ENCODE data around the gene HOMER1. TPM values are rescaled to one million over a fixed set of nuclear protein-coding genes. Genes with fewer than 3 reads are reported as not detected.

Gene HOMER1
- total RNA-seq, 2 donors from 2014 or later, result 2.0 to 8.5 TPM

- H3K9me3 Mint-ChIP-seq, result no peaks in the 10 kb centered on the region
- ATAC-seq, result no peak
- H3K27ac Mint-ChIP-seq, result no peak overlapping the region
- H3K36me3 Mint-ChIP-seq, result no peaks in the 10 kb centered on the region
- no peak for DNase-seq (ENCODE audit: low spot score in 2 of 2)
These were observed 38.8 kb downstream of the HOMER1 start for GRCh38 chr5:79475152-79475466.

- DNase-seq (ENCODE audit: low spot score in 2 of 2), result no peak
These were observed 39.4 kb downstream of the HOMER1 start for GRCh38 chr5:79474367-79475151.

GRCh38 chr5:79471556-79471955 is 42.4 kb downstream of the HOMER1 start:
- Mint-ChIP-seq H3K36me3 (no peaks in the 10 kb centered on the region), H3K27ac (peak overlapping the region in 1 of 2 donors; percentile 5), H3K9me3 (no peaks in the 10 kb centered on the region)
- ATAC-seq, result no peak
- DNase-seq (ENCODE audit: low spot score in 2 of 2), result no peak

More at GRCh38 chr5:79474367-79475151, 39.4 kb downstream of the HOMER1 start:
- Mint-ChIP-seq H3K27ac (no peak overlapping the region), H3K36me3 (no peaks in the 10 kb centered on the region), H3K9me3 (no peaks in the 10 kb centered on the region)
- ATAC-seq, result no peak

- peak in 1 of 2 donors; percentile 26 for ATAC-seq
- no peaks in the 10 kb centered on the region for H3K36me3 Mint-ChIP-seq
- DNase-seq (ENCODE audit: low spot score in 2 of 2), result no peak
These were observed 49.1 kb downstream of the HOMER1 start for GRCh38 chr5:79464695-79465332.

GRCh38 chr5:79464278-79464677 is 49.7 kb downstream of the HOMER1 start:
- ATAC-seq (no peak), DNase-seq (ENCODE audit: low spot score in 2 of 2) (no peak)
- no peak overlapping the region for H3K27ac Mint-ChIP-seq
- no peaks in the 10 kb centered on the region for H3K9me3 Mint-ChIP-seq
- H3K36me3 Mint-ChIP-seq, result no peaks in the 10 kb centered on the region

More at GRCh38 chr5:79464695-79465332, 49.1 kb downstream of the HOMER1 start:
- no peaks in the 10 kb centered on the region for H3K9me3 Mint-ChIP-seq
- H3K27ac Mint-ChIP-seq, result no peak overlapping the region

- H3K36me3 Mint-ChIP-seq, result peaks cover 0 to 6% of the 10 kb centered on the region in 2 donors
- H3K9me3 Mint-ChIP-seq, result no peaks in the 10 kb centered on the region
- DNase-seq (ENCODE audit: low spot score in 2 of 2) (no peak), ATAC-seq (no peak)
- no peak overlapping the region for H3K27ac Mint-ChIP-seq
These were observed 54.3 kb downstream of the HOMER1 start for GRCh38 chr5:79459626-79460025.

- ATAC-seq (peak in 1 of 2 donors; percentile 61), DNase-seq (ENCODE audit: low spot score in 2 of 2) (no peak)
- Mint-ChIP-seq H3K9me3 (no peaks in the 10 kb centered on the region), H3K27ac (no peak overlapping the region), H3K36me3 (peaks cover 0 to 6% of the 10 kb centered on the region in 2 donors)
These were observed 56.9 kb downstream of the HOMER1 start for GRCh38 chr5:79456890-79457583.

- H3K36me3 Mint-ChIP-seq, result peaks cover 0 to 6% of the 10 kb centered on the region in 2 donors
- ATAC-seq (no peak), DNase-seq (ENCODE audit: low spot score in 2 of 2) (no peak)
- no peaks in the 10 kb centered on the region for H3K9me3 Mint-ChIP-seq
- H3K27ac Mint-ChIP-seq, result no peak overlapping the region
These were observed 57.5 kb downstream of the HOMER1 start for GRCh38 chr5:79456400-79456799.

GRCh38 chr5:79454043-79454442 is 59.9 kb downstream of the HOMER1 start:
- peaks cover 0 to 6% of the 10 kb centered on the region in 2 donors for H3K36me3 Mint-ChIP-seq
- no peak overlapping the region for H3K27ac Mint-ChIP-seq
- ATAC-seq, result no peak
- no peak for DNase-seq (ENCODE audit: low spot score in 2 of 2)
- H3K9me3 Mint-ChIP-seq, result no peaks in the 10 kb centered on the region

- H3K27ac Mint-ChIP-seq, result no peak overlapping the region
- H3K36me3 Mint-ChIP-seq, result no peaks in the 10 kb centered on the region
- H3K9me3 Mint-ChIP-seq, result no peaks in the 10 kb centered on the region
- DNase-seq (ENCODE audit: low spot score in 2 of 2) (no peak), ATAC-seq (no peak)
These were observed 65.6 kb downstream of the HOMER1 start for GRCh38 chr5:79448336-79448735.

- DNase-seq (ENCODE audit: low spot score in 2 of 2), result no peak
- ATAC-seq, result no peak
- no peaks in the 10 kb centered on the region for H3K36me3 Mint-ChIP-seq
- H3K9me3 Mint-ChIP-seq, result no peaks in the 10 kb centered on the region
- no peak overlapping the region for H3K27ac Mint-ChIP-seq
These were observed 77.1 kb downstream of the HOMER1 start for GRCh38 chr5:79436821-79437220.

GRCh38 chr5:79436224-79436623 is 77.7 kb downstream of the HOMER1 start:
- H3K27ac Mint-ChIP-seq, result no peak overlapping the region
- DNase-seq (ENCODE audit: low spot score in 2 of 2) (no peak), ATAC-seq (no peak)
- no peaks in the 10 kb centered on the region for H3K36me3 Mint-ChIP-seq
- H3K9me3 Mint-ChIP-seq, result no peaks in the 10 kb centered on the region

- H3K9me3 Mint-ChIP-seq, result no peaks in the 10 kb centered on the region
- H3K36me3 Mint-ChIP-seq, result no peaks in the 10 kb centered on the region
- no peak overlapping the region for H3K27ac Mint-ChIP-seq
- ATAC-seq, result no peak
- DNase-seq (ENCODE audit: low spot score in 2 of 2), result no peak
These were observed 83.7 kb downstream of the HOMER1 start for GRCh38 chr5:79430196-79430595.

GRCh38 chr5:79423296-79423695 is 90.6 kb downstream of the HOMER1 start:
- no peaks in the 10 kb centered on the region for H3K36me3 Mint-ChIP-seq
- H3K9me3 Mint-ChIP-seq, result no peaks in the 10 kb centered on the region
- no peak overlapping the region for H3K27ac Mint-ChIP-seq
- ATAC-seq (no peak), DNase-seq (ENCODE audit: low spot score in 2 of 2) (no peak)

- no peak for DNase-seq (ENCODE audit: low spot score in 2 of 2)
- no peaks in the 10 kb centered on the region for H3K9me3 Mint-ChIP-seq
- no peak overlapping the region for H3K27ac Mint-ChIP-seq
- ATAC-seq, result no peak
- no peaks in the 10 kb centered on the region for H3K36me3 Mint-ChIP-seq
These were observed 93.7 kb downstream of the HOMER1 start for GRCh38 chr5:79420248-79420647.

GRCh38 chr5:79418276-79418675 is 95.7 kb downstream of the HOMER1 start:
- H3K36me3 Mint-ChIP-seq, result no peaks in the 10 kb centered on the region
- no peak overlapping the region for H3K27ac Mint-ChIP-seq
- H3K9me3 Mint-ChIP-seq, result no peaks in the 10 kb centered on the region
- DNase-seq (ENCODE audit: low spot score in 2 of 2), result no peak
- no peak for ATAC-seq

- no peaks in the 10 kb centered on the region for H3K9me3 Mint-ChIP-seq
- DNase-seq (ENCODE audit: low spot score in 2 of 2) (no peak), ATAC-seq (no peak)
- H3K36me3 Mint-ChIP-seq, result no peaks in the 10 kb centered on the region
- H3K27ac Mint-ChIP-seq, result no peak overlapping the region
These were observed 96.4 kb downstream of the HOMER1 start for GRCh38 chr5:79417495-79417894.

Measured in activated naive CD4-positive, alpha-beta T cell treated with anti-CD3 and anti-CD28 coated beads, Interleukin-2, amount 50 U/mL, for 72 hours (primary cell).